HG02884 (cell line): Measurements from ENCODE around the gene RNF17.

Source experiments
- ATAC-seq: cut with Tn5 transposase; IDR thresholded peaks from one replicate; pipeline ENCODE4 v1.9.1; 2021; ENCODE audit warnings: mild to moderate bottlenecking, moderate library complexity; ENCODE audit not compliant: unreplicated experiment

Gene RNF17

DNA sequence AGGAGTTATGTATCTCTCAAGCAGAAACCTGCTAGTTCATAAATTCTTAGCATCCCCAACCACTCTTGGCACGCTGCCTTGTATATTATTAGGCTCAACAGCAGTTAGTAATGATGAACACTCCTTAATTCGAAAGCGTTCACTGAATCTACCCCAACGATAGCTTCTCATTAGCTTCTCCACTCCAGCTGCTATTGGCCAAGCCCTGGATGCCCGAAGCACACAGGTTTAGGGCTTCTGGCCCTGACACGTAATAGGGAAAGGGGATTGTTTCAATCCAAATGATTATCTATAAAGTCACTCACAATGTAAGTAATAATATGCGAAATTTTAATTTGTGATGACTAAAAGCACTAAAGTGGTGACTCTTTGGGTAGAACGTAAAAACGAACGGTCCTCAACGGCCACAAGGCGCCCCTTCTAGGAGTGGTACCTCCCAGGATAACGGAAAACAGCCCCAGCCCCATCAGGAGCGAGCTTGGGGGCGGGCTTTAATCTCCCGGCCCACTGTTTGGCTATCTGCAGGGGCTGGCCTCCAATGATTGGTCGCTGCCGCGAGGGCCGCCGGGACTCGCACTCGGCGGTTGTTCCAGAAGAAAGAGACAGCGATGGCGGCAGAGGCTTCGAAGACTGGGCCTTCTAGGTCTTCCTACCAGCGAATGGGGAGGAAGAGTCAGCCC lies at the start of gene RNF17:
RNF17 (plus strand) TSS at position 574 of the 680 bp plus-strand sequence; CDS start at position 609, 35 bp downstream.
- no peak for ATAC-seq

DNA sequence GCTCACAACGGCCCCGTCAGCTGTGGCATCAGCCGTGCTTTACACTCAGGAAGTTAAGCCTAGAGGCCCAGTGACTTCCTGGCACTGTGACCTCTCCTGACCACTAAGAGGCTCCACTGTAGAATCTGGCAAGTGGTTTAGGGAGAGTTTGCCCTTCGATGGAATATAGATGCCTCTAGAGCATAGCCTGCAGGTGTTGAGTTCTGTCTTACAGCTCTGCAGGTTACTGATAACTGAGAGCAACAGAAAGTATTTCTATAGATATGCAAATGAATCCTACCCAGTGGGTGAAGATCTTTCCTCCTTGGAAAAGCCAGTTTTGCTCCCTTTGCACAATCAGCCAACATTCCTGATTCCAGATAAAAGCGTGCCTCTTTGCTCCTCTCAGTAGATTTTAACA lies 48.0 kb upstream of the RNF17 start:
- no peak for ATAC-seq

DNA sequence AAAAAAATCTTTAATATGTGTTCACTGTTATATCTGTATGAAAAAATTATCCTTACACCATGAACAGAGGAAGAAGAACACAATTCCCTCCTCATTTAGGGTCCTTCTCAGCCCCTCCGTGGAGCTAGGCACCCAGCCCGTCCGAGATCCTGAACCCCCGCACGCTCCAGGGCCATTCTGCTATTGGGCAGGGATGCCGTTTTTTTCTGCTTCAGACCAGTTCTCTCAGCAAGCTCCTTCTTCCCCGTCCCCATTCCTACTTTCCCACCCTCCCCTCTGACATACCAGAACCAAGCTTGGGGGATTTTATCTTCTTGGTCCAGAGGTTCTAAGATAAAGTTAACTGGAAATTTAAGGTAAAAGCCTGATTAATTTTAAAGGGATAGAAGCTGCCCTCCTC lies 47.5 kb upstream of the RNF17 start:
- ATAC-seq, result no peak

DNA sequence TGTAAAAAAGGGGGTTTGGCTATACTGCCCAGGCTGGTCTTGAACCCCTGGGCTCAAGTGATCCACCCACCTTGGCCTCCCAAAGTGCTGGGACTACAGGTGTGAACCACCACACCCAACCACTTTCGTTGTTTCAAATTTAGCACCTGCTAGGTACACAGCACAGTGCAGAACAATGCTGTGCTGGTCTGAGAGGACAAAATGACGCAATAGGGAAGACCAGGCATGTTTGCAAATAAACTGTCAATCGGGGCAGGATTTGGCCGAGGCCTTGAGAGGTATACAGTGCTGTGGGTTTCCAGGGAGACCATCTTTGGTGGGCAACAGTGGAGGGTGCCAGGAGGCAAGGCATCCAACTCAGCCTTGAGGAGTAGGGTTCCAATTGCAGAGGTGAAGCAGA lies 46.8 kb upstream of the RNF17 start:
- ATAC-seq, result no peak

- ATAC-seq, result no peak
These were observed 45.6 kb upstream of the RNF17 start for GRCh38 chr13:24718192-24718965.

GRCh38 chr13:24719139-24719538 lies 44.8 kb upstream of the RNF17 start:
- ATAC-seq, result no peak

DNA sequence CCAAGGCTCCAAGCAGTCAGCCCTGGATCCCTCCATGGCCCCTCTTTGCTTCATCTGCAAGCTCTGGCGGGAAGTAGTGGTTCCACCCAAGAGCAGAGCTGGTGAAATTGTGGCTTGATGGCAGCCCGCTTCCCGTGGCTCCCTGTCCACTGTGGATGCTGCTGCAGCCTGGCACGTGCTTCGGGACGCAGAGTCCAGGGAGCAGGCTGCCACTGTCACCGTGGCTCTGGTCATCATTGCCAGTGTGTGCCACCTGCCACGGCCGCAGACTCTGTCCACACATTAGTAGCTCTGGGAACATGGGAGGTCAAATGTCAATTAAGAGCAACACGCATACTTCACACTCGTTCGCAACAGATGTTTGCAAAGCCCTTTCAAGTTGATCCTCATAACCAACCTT lies 40.8 kb upstream of the RNF17 start:
- no peak for ATAC-seq

- ATAC-seq, result no peak
These were observed 39.3 kb upstream of the RNF17 start for GRCh38 chr13:24724714-24725113.

DNA sequence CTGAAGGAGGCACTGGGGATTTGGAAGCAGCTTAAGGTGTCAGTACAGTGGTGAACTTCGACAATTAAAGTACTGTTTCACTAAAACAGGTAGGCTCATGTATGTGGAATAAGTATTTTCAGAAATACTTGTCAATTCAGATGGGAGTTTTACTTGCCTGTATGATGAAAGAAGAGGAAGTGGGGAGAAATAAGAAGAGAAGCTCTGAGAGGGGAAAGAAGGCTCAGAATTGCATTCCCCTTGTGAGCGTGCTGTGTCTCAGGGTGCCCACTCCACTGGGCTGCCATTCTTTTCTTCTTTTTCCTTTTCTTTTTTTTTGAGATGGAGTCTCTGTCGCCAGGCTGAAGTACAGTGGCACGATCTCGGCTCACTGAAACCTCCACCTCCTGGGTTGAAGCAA lies 38.6 kb upstream of the RNF17 start:
- ATAC-seq, result no peak

DNA sequence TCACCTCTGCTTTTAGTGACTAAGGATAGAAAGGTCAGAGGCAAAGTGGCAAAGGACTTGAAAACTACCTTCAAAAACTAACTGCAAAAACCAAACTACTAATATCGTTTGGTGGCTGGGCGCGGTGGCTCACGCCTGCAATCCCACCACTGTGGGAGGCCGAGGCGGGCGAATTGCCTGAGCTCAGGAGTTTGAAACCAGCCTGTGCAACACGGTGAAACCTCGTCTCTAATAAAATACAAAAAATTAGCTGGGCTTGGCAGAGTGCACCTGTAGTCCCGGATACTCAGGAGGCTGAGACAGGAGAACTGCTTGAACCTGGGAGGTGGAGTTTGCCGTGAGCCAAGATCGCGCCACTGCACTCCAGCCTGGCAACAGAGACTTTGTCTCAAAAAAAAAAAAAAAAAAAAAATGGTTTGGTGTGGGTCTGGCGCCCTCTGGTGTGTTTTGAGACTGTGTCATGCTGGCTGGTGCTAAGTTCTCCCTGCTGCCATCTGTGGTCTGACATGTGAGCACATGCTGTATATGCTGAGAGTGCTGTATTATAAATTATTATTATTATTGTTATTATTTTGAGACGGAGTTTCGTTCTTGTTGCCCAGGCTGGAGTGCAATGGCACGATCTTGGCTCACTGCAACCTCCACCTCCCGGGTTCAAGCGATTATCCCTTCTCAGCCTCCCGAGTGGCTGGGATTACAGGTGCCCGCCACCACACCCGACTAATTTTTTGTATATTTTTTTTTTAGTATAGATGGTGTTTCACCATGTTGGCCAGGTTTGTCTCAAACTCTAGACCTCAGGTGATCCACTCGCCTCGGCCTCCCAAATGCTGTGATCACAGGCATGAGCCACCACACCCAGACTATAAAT lies 36.0 kb upstream of the RNF17 start:
- peak; percentile 67 for ATAC-seq

DNA sequence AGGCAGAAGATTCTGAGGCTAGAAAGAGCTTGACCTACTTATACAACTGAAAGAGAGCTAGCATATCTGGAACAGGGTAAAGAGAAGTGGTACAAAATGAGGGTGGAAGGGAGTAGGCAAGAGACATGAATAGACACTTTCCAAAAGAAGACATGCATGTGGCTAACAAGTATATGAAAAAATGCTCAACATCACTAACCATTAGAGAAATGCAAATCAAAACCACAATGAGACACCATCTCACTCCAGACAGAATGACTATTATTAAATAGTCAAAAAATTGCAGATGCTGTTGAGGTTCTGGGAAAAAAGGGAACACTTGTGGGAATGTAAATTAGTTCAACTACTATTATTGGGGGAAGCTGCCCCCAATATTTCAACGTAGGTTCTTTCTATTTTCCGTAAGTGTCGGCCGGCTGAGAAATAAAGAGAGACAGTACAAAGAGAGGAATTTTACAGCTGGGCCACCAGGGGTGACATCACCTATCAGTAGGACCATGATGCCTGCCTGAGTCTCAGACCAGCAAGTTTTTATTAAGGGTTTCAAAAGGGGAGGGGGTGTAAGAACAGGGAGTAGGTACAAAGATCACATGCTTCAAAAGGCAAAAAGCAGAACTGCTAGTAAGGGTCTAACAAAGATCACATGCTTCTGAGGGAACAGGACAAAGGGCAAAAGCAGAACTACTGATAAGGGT lies 32.9 kb upstream of the RNF17 start:
- ATAC-seq, result peak; percentile 78

DNA sequence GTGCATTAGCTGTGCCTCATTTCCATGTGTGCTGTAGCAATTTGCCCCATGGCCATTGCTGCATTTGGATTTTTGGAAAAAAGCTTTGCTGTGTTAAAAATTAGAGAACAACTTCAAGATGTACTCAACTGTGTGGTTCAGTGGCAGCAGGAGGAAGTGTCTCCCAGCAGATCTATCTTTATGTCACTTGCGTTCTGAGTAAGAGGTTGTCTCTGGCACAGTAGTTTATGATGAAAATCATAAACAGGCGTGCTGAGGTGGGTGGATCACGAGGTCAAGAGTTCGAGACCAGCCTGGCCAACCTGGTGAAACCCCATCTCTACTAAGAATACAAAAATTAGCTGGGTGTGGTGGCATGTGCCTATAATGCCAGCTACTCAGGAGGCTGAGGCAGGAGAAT lies 29.0 kb upstream of the RNF17 start:
- ATAC-seq, result no peak

GRCh38 chr13:24737042-24737441 lies 26.9 kb upstream of the RNF17 start:
- no peak for ATAC-seq

DNA sequence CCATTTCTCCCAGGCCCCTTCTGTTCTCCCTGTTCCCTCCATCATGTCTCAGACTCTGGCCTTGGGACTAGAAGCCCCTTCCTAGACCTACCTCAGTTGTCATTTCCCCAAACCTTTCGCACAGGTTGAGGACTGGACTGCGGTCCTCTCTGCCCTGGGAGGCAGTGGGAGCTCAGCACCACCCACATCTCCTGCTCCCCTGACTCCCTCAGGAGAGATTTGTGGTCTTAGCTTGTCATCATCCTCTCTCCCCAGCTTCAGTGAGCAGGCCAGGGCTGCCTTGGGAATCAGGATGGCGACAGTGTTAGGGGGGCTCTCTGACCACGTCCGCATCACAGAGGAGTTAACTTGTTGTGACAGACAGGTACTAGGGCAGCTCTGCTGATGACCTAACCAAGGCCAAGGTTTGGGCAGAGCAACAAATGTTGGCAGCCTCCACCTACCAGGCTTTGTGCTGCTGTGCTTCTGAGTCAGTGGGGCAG lies 25.6 kb upstream of the RNF17 start:
- ATAC-seq, result no peak

- ATAC-seq, result no peak
These were observed 23.7 kb upstream of the RNF17 start for GRCh38 chr13:24740014-24740890.

GRCh38 chr13:24741016-24741662 lies 22.8 kb upstream of the RNF17 start:
- no peak for ATAC-seq

GRCh38 chr13:24741791-24742190 lies 22.2 kb upstream of the RNF17 start:
- no peak for ATAC-seq

DNA sequence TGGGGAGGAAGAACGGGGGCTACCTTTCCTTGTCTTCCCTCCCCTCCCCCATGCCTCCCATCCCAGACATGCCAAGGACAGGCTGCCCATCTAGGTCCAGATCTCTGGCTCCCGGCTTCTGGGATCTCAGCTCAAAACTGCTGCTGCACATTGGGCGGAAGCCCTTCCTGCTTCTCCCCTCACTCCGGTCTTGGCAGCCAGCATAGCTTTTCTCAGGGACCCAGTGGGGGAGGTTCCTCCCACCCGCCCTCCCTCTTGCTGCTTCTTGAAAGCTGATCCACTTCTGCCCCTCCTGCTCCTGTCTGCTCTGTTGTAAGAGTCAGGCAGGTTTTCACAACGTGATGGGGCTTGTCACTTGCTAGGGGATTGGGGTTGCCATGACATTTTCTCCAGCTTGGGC lies 21.7 kb upstream of the RNF17 start:
- ATAC-seq, result no peak

- ATAC-seq, result no peak
These were observed 21.0 kb upstream of the RNF17 start for GRCh38 chr13:24742977-24743376.
